Fibroblast of skin of back (primary cell): ENCODE results near the gene ATP5MC3.

Source experiments
- DNase-seq: peaks from one replicate; pipeline ENCODE4 v3.0.0-alpha.2; 2013

The ATP5MC3 gene

DNA sequence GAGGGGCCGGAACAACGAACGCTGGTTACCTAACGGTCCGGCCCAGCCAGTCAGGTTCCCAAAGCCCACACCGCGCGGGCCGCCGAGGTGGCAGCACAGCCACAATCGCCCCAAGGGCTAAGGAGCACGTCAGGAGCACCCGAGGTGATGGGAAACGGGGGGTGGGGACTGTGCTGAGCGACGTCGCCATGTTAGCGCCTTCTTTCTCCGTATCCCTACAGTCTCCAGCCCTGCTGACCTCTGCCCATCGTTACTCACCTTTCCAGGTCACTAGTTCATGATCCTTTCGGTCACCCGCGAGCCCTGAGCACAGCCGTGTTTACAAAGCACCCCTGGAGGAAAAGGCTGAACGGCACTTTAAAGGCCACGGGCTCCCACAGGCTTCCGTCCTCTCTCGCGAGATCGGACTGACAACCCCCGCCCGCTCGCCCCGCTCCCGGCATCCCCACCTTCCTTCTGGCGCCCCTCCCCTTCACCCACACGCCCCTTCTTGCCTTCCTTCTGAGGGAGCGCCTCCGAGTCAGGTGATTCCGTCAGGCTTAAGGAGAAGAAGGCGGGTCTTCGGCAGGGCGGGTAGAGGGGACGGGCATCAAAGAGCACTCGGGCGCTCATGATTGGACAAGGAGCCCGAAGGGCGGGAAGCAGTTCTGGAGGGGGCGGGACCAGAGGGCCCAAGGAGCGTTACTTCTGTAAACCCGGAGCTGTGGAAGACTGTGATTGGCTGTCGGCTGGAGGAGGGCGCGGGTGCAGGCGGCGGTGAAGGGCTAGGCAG, 13.5 kb downstream of the ATP5MC3 start, which contains the start of gene ATF2:
TSS of gene ATF2 (minus strand) at position 412 of the 772 bp plus-strand sequence. CDS start 31,760 bp downstream, outside the sequence.
- DNase-seq: peak; percentile 100

- peak; percentile 65 for DNase-seq
Observed at GRCh38 chr2:175167076-175167791, 14.3 kb downstream of the ATP5MC3 start.

GRCh38 chr2:175166216-175166824, 15.2 kb downstream of the ATP5MC3 start:
- DNase-seq: no peak

- no peak for DNase-seq
Observed at GRCh38 chr2:175164235-175164634, 17.3 kb downstream of the ATP5MC3 start.

DNA sequence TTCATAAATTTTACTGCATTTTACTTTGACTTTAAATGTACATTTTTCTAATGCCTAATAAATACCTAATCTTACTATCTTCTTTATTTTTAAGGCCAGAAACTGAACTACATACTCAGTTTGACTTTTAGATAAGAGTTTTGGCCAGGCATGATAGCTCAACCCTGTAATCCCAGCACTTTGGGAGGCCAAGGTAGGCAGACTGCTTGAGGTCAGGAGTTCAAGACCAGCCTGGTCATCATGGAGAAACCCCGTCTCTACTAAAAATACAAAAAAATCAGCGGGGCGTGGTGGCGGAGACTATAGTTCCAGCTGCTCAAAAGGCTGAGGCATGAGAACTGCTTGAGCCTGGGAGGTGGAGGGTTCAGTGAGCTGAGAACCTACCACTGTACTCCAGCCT, 22.6 kb downstream of the ATP5MC3 start:
- DNase-seq: no peak

DNA sequence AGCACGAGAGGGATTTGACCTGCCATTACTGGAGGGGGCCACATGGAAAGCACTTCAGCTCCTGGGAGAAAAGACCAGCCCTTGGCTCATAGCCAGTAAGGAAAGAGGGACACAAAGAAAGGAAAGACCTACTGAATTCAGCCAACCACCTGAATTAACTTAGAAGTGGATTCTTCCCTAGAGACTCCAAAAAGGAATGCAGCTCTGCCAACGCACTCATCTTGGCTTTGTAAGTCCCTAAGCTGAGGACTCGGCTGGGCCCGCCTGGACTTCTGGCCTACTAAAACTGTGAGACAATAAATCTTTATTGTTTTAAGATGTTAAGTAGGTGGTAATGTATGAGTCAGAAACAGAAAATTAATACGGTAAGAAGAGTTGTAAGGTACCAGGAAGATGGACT, 25.0 kb downstream of the ATP5MC3 start:
- no peak for DNase-seq

GRCh38 chr2:175154661-175155082, 26.8 kb downstream of the ATP5MC3 start:
- DNase-seq: peak; percentile 88

GRCh38 chr2:175152242-175152641, 29.3 kb downstream of the ATP5MC3 start:
- DNase-seq: no peak

DNA sequence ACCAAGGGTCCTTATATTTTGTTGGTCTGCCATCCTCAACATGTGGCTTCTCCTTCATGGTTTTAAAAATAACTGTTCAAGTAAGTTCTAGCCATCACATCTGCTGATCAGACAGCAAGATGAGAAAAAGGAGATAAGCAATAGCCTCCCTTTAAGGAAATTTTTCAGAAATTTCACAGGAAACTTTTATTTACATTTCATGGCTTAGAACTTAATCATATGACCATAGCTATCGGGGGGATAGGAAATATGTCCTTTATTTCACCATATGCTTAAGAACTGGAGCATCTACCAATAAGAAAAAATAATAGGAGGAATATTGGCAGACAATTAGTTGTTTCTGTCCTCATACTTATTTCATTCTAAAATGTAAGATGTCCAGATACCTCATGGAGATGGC, 29.7 kb downstream of the ATP5MC3 start:
- no peak for DNase-seq

- peak; percentile 51 for DNase-seq
Observed at GRCh38 chr2:175147186-175147585, 34.3 kb downstream of the ATP5MC3 start.

- no peak for DNase-seq
Observed at GRCh38 chr2:175143678-175144077, 37.8 kb downstream of the ATP5MC3 start.

DNA sequence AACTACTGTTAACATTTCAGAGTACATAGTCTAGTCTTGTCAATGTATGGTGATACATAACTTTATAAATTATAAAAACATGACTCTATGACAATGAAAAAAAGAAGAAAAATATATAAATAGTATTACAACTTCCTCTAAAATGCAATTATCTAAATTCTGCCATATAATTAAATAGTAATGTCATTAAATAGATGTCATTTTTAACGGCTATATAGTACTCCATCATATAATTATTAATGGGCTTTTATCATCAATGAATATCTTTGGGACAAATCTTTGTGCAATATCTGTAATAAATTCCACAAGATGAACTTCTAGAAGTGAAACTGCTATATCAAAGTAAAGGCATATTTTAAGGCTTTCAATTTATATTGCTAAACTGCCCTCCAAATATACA, 38.3 kb downstream of the ATP5MC3 start:
- no peak for DNase-seq

GRCh38 chr2:175140332-175140731, 41.2 kb downstream of the ATP5MC3 start:
- DNase-seq: no peak

- DNase-seq: no peak
Observed at GRCh38 chr2:175137793-175138192, 43.7 kb downstream of the ATP5MC3 start.

- no peak for DNase-seq
Observed at GRCh38 chr2:175136334-175137215, 44.9 kb downstream of the ATP5MC3 start.

GRCh38 chr2:175135862-175136261, 45.6 kb downstream of the ATP5MC3 start:
- peak; percentile 7 for DNase-seq

DNA sequence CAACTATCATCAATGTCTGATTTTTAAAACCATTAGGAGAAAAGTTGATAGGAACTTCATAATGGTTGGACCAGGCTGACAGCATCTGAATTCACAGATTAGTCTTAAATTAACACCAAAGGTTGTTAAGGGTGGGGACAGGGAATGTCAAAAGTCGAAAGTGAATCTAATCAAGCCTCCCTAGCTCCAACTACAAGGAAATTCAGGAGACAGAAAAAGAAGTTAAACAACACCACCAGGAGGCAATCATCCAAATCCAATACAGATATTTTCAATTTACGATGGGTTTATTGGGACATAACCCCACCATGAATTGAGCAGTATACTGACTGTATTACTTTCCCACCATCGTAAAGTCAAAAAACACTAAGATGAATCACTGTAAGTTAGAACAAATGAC, 46.3 kb downstream of the ATP5MC3 start:
- no peak for DNase-seq

GRCh38 chr2:175131252-175131651, 50.3 kb downstream of the ATP5MC3 start:
- DNase-seq: no peak

- no peak for DNase-seq
Observed at GRCh38 chr2:175126661-175127060, 54.8 kb downstream of the ATP5MC3 start.
